ENCODE results near the gene SLC35E4. TPM values are rescaled to one million over a fixed set of nuclear protein-coding genes. Genes with fewer than 3 reads are reported as not detected.

The SLC35E4 gene
- total RNA-seq, 2 experiments from 2014 or later, result 5.2 to 5.9 TPM

GRCh38 chr22:30655532-30655931 is 20.0 kb downstream of the SLC35E4 start:
- no peak for DNase-seq
- Mint-ChIP-seq H3K4me1 (ENCODE audit: low read depth) (peaks cover 14% of the 10 kb centered on the region), H3K9me3 (no peaks in the 10 kb centered on the region), H3K4me3 (no peak overlapping the region), H3K27me3 (no peaks in the 10 kb centered on the region), H3K27ac (no peak overlapping the region), H3K36me3 (peaks cover 15% of the 10 kb centered on the region)
- ChIA-PET POLR2A (no interaction called here), CTCF (interaction anchor here (0.6 to 1.0 kb wide), 2 partner anchors 10 to 21 kb away, joined by 3 read pairs; no protein-coding TSS in a partner anchor)
- intact Hi-C loops (cut with micrococcal nuclease), result no loop called here

GRCh38 chr22:30662040-30662439 is 26.5 kb downstream of the SLC35E4 start:
- Mint-ChIP-seq H3K36me3 (peaks cover 26% of the 10 kb centered on the region), H3K27me3 (no peaks in the 10 kb centered on the region), H3K27ac (no peak overlapping the region), H3K4me1 (ENCODE audit: low read depth) (peaks cover 16% of the 10 kb centered on the region), H3K4me3 (no peak overlapping the region), H3K9me3 (no peaks in the 10 kb centered on the region)
- POLR2A ChIA-PET, result interaction anchor here (0.6 kb wide), 1 partner anchor 640 kb away, joined by 4 read pairs; no protein-coding TSS in a partner anchor
- DNase-seq, result no peak
- CTCF ChIA-PET, result interaction anchor here (1.5 to 1.9 kb wide), 2 partner anchors 13 to 27 kb away, joined by 3 to 9 read pairs; no protein-coding TSS in a partner anchor
- intact Hi-C loops (cut with micrococcal nuclease), result no loop called here

- H3K27ac Mint-ChIP-seq, result no peak overlapping the region
- no peak for DNase-seq
- no peaks in the 10 kb centered on the region for H3K9me3 Mint-ChIP-seq
- H3K4me1 Mint-ChIP-seq (ENCODE audit: low read depth), result peaks cover 21% of the 10 kb centered on the region
- POLR2A ChIA-PET, result no interaction called here
- H3K27me3 Mint-ChIP-seq, result peaks cover 3% of the 10 kb centered on the region
- intact Hi-C loops (cut with micrococcal nuclease), result no loop called here
- CTCF ChIA-PET, result no interaction called here
- H3K4me3 Mint-ChIP-seq, result no peak overlapping the region
- peaks cover 24% of the 10 kb centered on the region for H3K36me3 Mint-ChIP-seq
These were observed 29.2 kb downstream of the SLC35E4 start for GRCh38 chr22:30664798-30665197.

DNA sequence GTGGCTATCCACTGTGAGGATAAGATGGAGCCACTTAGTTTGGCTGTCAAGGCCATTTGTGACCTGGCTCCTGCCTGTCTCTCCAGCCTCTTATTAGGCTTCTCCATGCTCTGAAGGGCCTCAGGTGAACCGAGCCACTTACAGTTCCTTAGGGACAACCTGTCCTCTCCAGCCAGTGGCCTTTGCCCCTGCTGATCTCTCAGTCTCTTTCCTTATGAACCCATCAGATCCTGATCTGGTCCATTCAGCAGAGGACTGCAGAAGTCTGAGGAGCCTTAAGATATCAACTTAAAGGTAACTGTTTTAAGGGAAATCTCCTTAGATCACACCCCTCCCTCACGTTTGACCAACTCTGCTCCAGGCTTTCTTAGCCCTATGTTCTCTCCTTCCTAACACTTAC is 29.7 kb downstream of the SLC35E4 start:
- Mint-ChIP-seq H3K27ac (no peak overlapping the region), H3K36me3 (peaks cover 19% of the 10 kb centered on the region), H3K9me3 (no peaks in the 10 kb centered on the region), H3K27me3 (peaks cover 3% of the 10 kb centered on the region), H3K4me3 (no peak overlapping the region), H3K4me1 (ENCODE audit: low read depth) (peaks cover 21% of the 10 kb centered on the region)
- CTCF ChIA-PET, result no interaction called here
- no peak for DNase-seq
- intact Hi-C loops (cut with micrococcal nuclease), result no loop called here
- POLR2A ChIA-PET, result no interaction called here

DNA sequence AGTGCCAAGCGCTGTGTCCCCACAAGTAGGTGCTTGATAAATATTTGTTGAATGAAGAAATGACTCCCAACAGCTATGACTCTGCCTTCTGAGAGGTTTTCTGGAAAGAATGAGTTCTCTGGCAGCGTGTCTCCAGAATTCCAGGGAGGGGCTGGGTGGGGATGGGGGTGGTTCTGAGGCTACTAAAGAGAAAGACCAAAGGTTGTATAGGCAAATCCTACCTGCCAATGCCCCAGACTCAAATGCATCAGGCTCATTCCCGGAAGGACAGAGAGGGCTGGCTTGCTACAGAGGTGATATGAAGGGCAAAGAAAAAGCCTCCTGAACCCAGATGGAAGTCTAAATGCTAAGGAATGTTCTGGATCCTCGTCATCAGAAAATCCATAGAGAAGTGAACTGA is 30.2 kb downstream of the SLC35E4 start:
- no peak for DNase-seq
- Mint-ChIP-seq H3K27ac (no peak overlapping the region), H3K27me3 (peaks cover 3% of the 10 kb centered on the region), H3K4me1 (ENCODE audit: low read depth) (peaks cover 21% of the 10 kb centered on the region), H3K36me3 (peaks cover 16% of the 10 kb centered on the region), H3K9me3 (no peaks in the 10 kb centered on the region), H3K4me3 (peak overlapping the region; percentile 14)
- ChIA-PET POLR2A (no interaction called here), CTCF (no interaction called here)
- intact Hi-C loops (cut with micrococcal nuclease), result loop anchor here (2.0 kb wide), 1 partner anchor 79 kb away; no protein-coding TSS in a partner anchor

GRCh38 chr22:30667107-30667493 is 31.5 kb downstream of the SLC35E4 start:
- Mint-ChIP-seq H3K4me1 (ENCODE audit: low read depth) (peaks cover 21% of the 10 kb centered on the region), H3K36me3 (peaks cover 14% of the 10 kb centered on the region), H3K27ac (peak overlapping the region; percentile 40), H3K9me3 (no peaks in the 10 kb centered on the region), H3K4me3 (peak overlapping the region; percentile 96), H3K27me3 (peaks cover 3% of the 10 kb centered on the region)
- ChIA-PET POLR2A (interaction anchor here (1.0 to 1.3 kb wide), 3 partner anchors 17 to 67 kb away, joined by 3 to 4 read pairs (median 4); no protein-coding TSS in a partner anchor), CTCF (interaction anchor here (0.6 to 3.6 kb wide), 6 partner anchors 17 to 253 kb away, joined by 3 to 30 read pairs (median 4); partner anchors contain the start of gene SLC35E4)
- intact Hi-C loops (cut with micrococcal nuclease), result loop anchor here (1.0 to 2.0 kb wide), 3 partner anchors 18 to 78 kb away; no protein-coding TSS in a partner anchor
- DNase-seq, result no peak

DNA sequence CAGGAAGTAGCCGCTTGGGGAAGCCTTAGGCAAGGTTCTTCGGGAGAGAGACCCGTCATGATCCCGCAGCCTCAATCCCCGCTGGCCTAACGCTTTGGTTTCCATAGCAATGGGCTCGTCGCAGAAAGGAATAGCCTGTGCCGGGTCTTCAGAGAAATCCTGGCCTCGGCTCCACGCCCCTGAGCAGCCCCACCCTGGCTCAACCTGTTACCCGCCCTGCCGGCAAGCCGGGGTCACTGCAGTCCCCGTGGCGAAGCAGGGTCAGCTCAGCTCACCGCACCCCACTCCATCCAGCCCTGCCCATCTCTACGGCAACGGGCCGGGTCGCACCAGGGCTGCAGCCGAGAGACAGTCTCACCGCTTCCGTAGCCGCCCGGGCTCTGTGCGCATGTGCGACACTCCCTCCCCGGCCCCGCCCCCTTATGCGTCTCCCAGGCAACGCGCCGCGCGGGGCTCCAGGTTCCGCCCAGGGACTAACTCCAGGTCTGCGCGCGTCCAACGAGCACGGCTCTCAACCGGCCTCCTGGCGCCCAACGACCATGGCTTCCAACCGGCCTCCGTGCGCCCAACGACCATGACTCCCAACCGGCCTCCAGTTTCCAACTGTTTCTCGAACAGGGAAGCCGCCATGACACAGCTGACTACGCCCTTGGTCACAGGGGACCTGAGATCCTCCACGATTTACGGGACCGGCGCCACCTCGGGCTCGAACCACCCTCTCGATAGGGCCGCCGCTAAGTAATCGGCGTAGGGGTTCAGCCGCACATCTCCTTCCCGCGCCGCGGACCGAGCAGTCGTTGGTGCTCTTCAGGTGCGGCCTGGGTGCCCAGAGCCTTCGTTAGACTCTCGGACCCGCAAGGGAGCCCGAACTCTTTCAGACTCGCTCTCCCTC is 32.2 kb downstream of the SLC35E4 start, which contains the start of gene DUSP18:
DUSP18 (minus strand) TSS at position 382 of the 892 bp plus-strand sequence. CDS start 3,872 bp downstream, outside the sequence.
- Mint-ChIP-seq H3K36me3 (peaks cover 10% of the 10 kb centered on the region), H3K27ac (peak within 1 kb of the TSS; percentile 62), H3K4me3 (peak within 1 kb of the TSS; percentile 96), H3K4me1 (ENCODE audit: low read depth) (peaks cover 21% of the 10 kb centered on the region), H3K9me3 (no peaks in the 10 kb centered on the region), H3K27me3 (peaks cover 3% of the 10 kb centered on the region)
- peak; percentile 97 for DNase-seq
- intact Hi-C loops (cut with micrococcal nuclease), result loop anchor here (1.0 to 2.0 kb wide), 3 partner anchors 18 to 77 kb away; no protein-coding TSS in a partner anchor
- CTCF ChIA-PET, result interaction anchor here (0.7 to 3.6 kb wide), 6 partner anchors 18 to 252 kb away, joined by 3 to 30 read pairs (median 4); partner anchors contain the start of gene SLC35E4
- POLR2A ChIA-PET, result interaction anchor here (1.0 to 1.3 kb wide), 4 partner anchors 18 to 66 kb away, joined by 3 to 4 read pairs (median 4); partner anchors contain the start of gene SLC35E4

DNA sequence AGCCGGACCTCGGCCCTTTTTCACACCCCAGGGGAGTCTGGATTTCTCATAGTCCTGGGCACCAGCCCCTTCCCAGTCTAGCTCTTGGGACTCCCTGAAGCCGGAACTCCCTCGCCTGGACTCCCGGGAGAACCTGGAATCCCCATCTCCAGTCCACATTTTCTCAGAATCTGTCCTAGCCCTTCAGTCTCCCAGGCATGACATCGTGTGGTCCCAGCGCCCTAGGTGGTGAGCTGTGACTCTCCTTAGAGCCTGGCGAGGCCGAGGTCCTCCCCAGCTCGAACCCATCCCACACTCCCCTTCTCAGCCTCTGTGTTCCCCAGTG is 32.8 kb downstream of the SLC35E4 start:
- no peak overlapping the region for H3K27ac Mint-ChIP-seq

GRCh38 chr22:30671071-30671470 is 35.5 kb downstream of the SLC35E4 start:
- Mint-ChIP-seq H3K4me3 (no peak overlapping the region), H3K9me3 (no peaks in the 10 kb centered on the region), H3K36me3 (no peaks in the 10 kb centered on the region), H3K27ac (no peak overlapping the region), H3K4me1 (ENCODE audit: low read depth) (peaks cover 13% of the 10 kb centered on the region), H3K27me3 (peaks cover 3% of the 10 kb centered on the region)
- CTCF ChIA-PET, result interaction anchor here (1.1 kb wide), 1 partner anchor 36 kb away, joined by 4 read pairs; no protein-coding TSS in a partner anchor
- intact Hi-C loops (cut with micrococcal nuclease), result no loop called here
- no peak for DNase-seq
- POLR2A ChIA-PET, result no interaction called here

More for the DNA sequence above, 32.8 kb downstream of the SLC35E4 start:
- ChIA-PET POLR2A (interaction anchor here (1.1 to 1.3 kb wide), 3 partner anchors 18 to 33 kb away, joined by 4 read pairs; partner anchors contain the start of gene SLC35E4), CTCF (interaction anchor here (0.7 to 3.6 kb wide), 3 partner anchors 19 to 87 kb away, joined by 4 to 30 read pairs (median 14); partner anchors contain the start of gene SLC35E4)
- Mint-ChIP-seq H3K9me3 (no peaks in the 10 kb centered on the region), H3K27me3 (peaks cover 3% of the 10 kb centered on the region), H3K4me3 (peak overlapping the region; percentile 96), H3K36me3 (peaks cover 5% of the 10 kb centered on the region), H3K4me1 (ENCODE audit: low read depth) (peaks cover 21% of the 10 kb centered on the region)
- no peak for DNase-seq
- intact Hi-C loops (cut with micrococcal nuclease), result no loop called here

DNA sequence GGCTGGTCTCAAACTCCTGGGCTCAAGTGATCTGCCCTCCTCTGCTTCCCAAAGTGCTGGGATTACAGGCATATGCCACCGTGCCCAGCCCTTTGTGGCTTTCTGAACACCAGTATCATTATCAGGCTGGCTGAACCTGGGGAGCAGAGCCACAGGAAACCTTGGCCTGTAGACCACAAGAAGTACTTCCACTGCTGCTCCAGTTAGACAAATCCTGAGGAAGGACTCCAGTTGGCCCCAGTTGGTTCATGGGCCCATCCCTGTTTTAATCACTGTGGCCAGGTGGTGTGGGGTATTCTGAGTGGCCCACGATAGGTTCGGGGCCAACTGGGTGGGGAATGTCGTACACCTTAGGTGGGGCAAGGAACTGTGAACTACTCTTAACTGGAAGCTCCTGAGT is 37.6 kb downstream of the SLC35E4 start:
- H3K4me1 Mint-ChIP-seq (ENCODE audit: low read depth), result peaks cover 5% of the 10 kb centered on the region

GRCh38 chr22:30674482-30674881 is 38.9 kb downstream of the SLC35E4 start:
- H3K4me1 Mint-ChIP-seq (ENCODE audit: low read depth), result no peaks in the 10 kb centered on the region
- no peak for DNase-seq
- CTCF ChIA-PET, result no interaction called here
- H3K36me3 Mint-ChIP-seq, result no peaks in the 10 kb centered on the region
- H3K9me3 Mint-ChIP-seq, result no peaks in the 10 kb centered on the region
- no peak overlapping the region for H3K27ac Mint-ChIP-seq
- H3K27me3 Mint-ChIP-seq, result peaks cover 2% of the 10 kb centered on the region
- POLR2A ChIA-PET, result no interaction called here
- no peak overlapping the region for H3K4me3 Mint-ChIP-seq
- intact Hi-C loops (cut with micrococcal nuclease), result no loop called here

More for the DNA sequence above, 37.6 kb downstream of the SLC35E4 start:
- no peak for DNase-seq
- Mint-ChIP-seq H3K27ac (no peak overlapping the region), H3K9me3 (no peaks in the 10 kb centered on the region), H3K4me3 (no peak overlapping the region), H3K27me3 (peaks cover 4% of the 10 kb centered on the region), H3K36me3 (no peaks in the 10 kb centered on the region)
- POLR2A ChIA-PET, result no interaction called here
- intact Hi-C loops (cut with micrococcal nuclease), result no loop called here
- CTCF ChIA-PET, result no interaction called here

- ChIA-PET CTCF (no interaction called here), POLR2A (no interaction called here)
- Mint-ChIP-seq H3K27ac (no peak overlapping the region), H3K4me3 (no peak overlapping the region), H3K9me3 (no peaks in the 10 kb centered on the region), H3K4me1 (ENCODE audit: low read depth) (no peaks in the 10 kb centered on the region), H3K27me3 (peaks cover 2% of the 10 kb centered on the region), H3K36me3 (no peaks in the 10 kb centered on the region)
- DNase-seq, result no peak
- intact Hi-C loops (cut with micrococcal nuclease), result no loop called here
These were observed 39.9 kb downstream of the SLC35E4 start for GRCh38 chr22:30675436-30675835.

Data from activated CD4-positive, alpha-beta memory T cell treated with anti-CD3 and anti-CD28 coated beads for 36 hours (primary cell).